ENCODE results near the gene ELK1.

The ELK1 gene

DNA sequence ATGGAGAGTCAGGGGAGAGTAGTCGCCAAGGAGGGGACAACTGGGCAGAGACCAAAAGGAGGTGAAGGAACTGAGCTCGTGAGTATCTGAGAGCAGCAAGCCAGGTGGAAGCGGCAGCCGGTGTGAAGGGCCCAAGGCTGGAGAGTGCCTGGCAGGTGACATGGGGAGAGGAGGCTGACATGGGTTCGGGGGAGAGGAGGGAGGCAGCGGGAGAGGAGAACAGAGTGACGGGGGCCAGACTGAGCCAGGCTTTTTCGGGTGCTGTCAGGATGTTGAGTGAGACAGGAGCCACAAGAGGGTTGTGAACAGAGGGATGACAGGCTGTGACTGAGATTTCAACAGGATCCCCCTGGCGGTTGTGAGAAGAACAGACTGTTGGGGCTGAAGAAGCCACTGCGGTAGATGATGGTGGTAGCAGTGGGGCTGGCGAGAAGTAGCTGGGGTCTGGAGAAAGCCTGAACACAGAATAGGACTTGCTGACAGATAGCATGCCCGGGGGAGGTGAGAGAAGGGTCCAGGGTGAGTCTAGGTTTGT lies 5.7 kb downstream of the ELK1 start:
- DNase-seq: no peak

DNA sequence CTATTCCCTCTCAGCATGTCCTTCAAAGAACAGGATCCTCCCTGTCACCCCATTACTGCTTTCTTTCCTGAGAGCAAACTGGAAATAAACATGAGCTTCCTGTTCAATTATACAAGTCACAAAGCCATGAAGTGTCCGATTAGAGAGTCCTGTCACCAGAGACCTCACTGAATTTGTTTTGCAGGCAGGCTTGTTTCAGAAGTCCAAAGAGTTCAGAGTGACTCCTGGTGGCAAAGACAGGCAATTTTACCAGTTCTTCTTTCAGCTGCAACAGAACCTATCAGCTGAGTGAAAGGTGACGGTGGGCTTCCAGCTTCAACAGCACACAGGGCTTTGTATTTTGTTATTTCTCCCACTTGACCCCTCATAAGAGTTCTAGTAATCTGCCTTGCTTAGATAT lies 6.4 kb downstream of the ELK1 start:
- DNase-seq: no peak

DNA sequence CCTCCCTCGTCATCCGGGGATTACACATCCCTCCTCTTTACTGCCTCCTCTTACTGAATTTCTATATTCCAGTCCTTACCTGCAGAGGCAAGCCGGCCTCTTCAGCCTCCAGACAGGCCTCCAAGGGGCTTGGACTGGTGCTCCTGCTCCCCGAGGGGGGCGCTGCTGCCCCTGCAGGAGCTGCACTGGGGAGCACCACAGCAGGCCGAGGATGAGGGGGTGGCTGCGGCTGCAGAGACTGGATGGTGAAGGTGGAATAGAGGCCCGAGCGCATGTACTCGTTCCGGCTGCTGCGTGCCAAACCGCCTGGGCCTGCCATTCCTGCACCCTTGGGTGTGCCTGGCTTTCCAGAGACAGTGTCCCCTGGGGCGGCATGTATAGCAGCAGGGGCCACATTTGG lies 11.5 kb downstream of the ELK1 start:
- no peak for DNase-seq

DNA sequence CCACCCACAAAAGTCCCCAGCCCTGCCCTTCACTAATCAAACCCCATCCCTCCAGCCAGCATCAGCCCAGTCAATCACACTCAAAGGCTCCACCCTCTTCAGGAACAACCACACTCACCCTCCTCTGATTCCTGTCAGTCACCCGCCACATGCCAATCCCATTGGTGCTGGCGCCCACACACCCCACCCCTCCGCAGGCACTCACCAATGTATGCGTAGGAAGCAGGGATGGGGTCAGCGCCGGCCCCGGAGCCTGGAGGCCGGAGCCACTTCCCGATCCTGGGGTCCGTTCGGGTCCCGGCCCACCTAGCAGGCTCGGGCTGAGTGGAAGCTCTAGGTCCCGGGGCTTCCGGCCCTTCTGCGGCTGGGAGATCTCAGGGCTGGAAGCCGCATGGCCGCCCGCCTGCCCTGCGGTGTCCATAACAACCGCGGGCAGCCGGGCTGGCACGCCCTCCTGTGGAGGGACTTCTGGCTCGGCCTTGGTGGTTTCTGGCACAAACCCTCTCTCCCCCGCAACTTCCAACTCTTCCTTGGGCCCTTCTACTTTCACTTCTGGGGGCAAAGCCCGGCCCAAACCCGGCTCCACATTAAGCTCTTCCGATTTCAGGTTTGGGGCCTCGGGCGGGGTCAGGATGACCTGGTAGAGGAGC lies 12.7 kb downstream of the ELK1 start:
- no peak for DNase-seq

DNA sequence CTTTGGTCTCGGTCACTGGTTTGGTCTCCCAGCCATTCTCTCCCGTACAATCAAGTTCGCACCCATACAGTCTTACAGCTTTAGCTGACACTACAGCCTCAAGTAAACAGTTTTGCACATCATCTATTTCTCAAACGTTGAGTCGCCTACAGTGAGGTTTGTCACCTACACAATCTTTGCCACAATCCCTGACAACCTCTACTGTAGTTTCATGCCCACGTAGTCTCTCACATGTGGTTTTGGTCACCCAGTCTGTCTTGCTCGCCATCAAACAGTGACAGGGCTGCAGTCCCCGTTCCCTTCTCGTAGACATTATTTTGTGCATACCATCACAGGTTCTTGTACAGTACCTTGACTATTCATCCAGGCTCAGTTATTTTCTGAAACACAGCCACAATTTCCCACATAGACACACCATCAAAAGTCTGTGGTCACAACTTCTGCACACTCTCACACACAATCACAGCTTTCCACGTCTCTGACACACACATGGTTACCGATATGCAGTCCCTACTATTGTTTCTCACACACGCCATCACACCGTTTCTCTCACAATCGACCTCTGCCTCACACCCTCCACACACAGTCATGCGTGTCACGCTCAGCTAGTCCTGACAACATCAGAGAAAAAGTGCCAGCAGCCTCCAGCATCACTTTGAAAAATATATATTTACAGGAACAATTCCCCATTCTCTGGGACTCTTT lies 15.3 kb downstream of the ELK1 start:
- DNase-seq: no peak

DNA sequence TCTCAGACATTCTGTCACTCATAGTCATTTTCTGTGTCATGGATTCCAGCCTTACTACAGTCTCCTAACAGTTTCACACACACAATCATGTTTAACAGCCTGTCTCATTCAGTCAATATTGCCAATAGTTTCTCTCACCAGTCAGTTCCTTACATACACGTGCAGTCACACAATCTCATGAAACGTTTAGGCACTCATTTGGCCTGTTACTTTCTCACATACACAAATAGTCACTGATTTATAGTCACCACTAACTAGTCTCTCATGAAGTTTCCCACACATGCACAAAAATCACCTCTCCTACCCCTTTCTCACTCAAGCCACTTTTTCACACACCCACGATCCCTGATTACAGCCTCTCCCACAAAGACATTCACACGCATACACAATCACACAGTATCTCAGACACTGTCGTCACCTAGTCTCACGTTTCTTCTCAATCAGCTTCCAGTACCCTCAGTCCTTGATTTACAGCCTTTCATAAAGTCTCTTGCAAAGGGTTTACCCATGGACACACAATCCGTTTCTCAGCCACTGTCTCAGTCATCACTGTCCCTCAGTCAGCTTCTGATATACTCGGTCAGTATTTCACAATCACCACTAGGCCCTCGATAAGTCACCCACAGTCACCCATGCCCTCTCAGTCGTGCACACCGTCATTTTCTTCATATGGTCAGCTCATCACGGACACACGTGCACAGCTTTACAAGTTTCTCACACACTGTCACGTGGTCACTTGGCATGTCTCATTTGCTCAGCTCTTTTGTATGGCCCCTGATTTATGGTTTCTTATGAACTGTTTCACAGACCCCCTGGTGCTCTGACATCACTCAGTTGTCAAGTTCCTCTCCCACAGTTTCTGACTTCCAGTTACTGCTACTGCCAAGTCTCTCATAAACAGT lies 16.4 kb downstream of the ELK1 start:
- no peak for DNase-seq

DNA sequence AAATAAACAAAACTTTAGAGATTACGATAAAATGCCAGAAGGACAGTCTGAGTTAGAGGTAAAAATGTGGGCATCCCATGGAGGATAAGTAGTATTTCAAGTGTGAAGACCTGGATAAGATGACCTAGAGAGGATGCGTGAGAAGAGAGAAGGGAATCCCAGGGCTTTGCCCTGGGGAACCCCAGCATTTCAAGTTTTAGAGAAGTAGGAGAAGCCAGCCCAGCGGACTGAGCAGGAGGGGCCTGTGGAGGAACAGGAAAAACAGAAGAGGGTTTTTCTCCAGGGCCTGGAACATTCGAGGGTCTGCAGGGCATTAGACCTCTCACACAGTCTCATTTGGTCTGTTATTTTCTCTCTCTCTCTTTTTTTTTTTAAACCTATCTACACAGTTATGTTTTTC lies 17.7 kb downstream of the ELK1 start:
- no peak for DNase-seq

DNA sequence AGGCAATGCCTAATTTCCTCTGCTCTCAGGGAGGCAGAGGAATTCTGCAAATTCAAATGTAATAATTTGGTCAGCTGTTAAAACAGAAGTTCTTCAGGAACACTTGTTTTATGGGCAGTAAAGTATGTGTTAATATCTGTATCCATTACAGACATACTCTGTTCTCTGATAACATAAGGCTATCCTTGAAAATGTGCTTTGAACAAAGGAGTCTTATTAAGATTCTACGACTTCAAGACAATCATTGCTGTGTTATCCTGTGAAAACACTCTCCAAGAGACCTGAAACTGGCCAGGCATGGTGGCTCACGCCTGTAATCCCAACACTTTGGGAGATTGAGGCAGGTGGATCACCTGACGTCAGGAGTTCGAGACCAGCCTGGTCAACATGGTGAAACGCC lies 18.7 kb downstream of the ELK1 start:
- DNase-seq: no peak

DNA sequence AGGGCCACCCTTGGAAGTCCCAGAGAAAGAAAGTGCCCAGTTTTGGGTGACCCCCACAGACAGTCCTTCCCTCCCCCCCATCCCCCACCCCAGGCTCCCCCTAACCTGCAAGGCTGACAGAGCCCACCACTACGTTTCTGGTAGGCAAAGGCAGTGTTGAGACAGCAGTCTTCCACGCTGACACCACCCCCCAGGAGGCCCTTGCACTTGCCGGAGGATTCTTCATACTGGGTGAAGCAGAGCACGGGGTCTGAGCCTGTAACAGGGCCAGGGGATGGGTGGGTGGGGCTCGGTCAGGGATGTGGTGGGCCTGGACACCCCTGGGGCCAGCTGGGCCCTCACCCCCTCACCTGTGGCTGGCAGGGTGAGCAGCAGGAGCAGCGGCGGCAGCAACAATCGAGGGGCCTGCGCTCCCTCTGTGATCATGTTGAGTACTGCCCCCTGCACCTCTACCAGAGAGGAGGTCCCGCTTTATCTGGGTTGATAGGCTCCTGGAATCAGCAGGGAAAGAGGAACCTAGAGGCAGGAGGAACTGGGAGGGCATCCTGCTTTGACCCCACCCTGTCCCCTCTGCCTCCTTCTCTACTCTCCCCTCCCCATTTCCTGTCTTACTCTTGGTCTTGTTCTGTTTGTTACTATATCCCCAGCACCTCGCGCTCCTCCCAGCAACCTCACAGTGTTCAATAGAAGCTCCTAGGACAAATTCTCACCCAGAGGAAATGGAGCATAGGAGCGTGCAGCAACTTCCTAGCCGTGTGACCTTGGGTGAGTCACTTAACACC lies 20.8 kb downstream of the ELK1 start, which contains the start of gene CFP:
Gene CFP (minus strand): TSS at position 512 of the 782 bp plus-strand sequence. CDS start 86 bp downstream, at position 426.
- no peak for DNase-seq

DNA sequence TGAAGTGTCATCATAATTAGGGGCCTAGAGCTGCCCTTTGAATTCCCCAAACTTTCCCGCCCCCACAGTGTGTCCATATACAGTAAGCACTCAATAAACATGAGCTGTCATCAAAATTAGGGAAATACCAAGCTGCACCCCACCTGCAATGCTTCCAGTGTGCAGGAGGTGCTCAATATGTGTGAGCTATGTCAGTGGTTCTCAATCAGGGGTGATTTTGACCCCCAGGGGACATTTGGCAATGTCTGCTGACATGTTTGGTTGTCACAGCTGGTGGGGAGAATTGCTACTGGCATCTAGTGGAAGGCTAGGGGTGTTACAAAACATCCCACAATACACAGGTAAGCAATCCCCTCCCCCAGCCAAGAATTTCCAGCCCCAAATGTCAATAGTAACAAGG lies 21.4 kb downstream of the ELK1 start:
- DNase-seq: no peak

DNA sequence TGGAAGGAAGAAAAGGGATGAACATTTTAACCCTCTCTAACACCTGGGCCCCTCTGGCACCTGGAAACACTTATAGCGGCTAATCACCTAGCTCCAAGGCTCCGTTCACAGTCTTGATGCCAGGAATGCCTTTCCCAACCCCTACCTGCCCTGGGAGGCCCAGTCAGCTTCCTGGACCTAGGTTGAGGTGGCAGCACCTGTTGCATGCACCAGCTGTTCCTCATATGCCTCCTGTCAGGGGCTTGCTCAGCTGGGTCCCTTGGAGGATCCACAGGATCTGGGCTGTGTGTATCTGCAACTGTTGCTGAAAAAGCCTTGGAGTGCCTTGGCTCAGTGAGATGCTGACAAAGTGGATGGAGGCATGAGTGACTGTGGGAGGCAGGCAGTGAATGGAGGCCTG lies 25.0 kb downstream of the ELK1 start:
- no peak for DNase-seq

DNA sequence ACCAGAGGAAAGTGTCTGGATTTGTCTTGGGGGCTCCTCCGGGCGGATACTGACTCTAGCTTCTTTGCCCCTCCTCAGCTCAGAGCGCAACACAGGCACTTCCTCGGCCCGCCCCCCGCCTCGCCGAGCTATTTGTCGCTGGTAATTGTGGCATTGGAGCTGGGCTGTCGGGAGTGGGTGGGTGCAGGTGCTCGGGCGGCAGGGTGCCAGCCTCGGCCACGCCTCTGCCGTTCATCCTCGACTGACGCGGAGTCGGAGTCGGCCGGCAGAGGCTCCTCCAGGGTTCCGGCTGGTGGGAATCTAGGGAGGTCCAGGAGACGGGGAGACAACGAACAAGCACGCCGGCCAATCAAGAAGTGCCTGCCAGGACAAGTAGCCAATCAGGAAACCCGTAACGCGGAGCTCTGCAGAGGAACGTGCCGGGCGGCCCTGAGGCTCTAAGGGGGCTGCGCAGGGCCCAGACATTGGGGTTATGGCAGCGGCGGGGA lies 26.8 kb downstream of the ELK1 start:
- DNase-seq: peak; percentile 86

DNA sequence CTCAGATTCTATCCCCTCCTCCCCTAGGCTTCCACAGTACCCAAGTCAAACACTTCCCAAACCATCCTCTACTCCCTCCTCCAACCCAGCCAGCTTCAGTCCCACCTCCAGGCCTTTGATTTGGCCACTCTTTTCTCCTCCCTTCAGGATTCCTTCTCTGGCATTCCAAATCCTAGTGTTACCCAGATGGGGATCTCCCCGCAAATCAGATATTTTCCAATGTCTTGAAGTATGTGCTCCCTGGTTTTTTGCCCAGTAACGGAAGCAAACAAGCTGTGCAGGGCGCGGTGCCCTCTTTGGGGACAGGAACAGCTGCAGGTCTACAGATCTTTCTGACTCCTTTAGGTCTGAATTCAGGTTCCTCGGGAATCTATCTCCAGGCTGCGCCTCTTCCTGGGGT lies 28.5 kb downstream of the ELK1 start:
- no peak for DNase-seq

DNA sequence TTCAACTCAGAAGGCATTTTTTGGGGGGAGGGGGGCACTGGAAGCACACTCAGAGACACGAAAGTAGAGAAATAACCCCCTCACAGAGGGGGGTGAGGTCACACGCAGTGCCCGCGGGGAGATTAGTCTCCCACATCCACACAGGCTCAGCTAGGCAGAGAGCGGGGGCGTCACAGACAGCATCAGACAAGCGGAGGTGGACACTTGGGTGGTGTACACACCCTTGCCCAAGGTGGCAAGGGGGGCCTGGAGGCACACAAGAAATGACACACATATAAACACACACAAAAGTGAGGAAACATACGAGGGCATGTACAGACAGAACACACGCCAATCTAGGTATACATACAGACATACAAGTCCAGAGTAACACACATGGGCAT lies 30.1 kb downstream of the ELK1 start:
- DNase-seq: no peak

DNA sequence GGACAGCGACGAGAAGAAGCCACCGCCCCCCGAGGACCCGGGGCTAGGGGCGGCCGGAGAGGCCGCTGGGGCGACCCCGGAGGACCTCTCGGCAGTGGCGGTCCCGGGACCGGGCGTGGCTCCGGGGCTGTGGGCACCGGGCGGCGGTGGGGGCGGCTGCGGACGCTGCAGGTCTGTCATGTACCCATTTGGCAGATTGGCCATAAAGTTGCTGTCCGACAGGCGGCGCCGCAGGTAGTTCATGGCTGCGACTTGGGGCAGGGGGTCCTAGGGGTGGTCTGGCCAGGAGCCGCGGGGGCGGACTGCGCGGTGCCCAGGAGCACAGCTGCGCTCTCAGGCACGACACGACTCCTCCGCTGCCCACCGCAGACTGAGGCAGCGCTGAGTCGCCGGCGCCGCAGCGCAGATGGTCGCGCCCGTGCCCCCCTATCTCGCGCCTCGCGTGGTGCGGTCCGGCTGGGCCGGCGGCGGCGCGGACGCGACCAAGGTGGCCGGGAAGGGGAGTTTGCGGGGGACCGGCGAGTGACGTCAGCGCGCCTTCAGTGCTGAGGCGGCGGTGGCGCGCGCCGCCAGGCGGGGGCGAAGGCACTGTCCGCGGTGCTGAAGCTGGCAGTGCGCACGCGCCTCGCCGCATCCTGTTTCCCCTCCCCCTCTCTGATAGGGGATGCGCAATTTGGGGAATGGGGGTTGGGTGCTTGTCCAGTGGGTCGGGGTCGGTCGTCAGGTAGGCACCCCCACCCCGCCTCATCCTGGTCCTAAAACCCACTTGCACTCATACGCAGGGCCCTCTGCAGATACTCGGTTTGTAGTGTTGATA lies 30.7 kb downstream of the ELK1 start, which contains the start of gene SYN1:
Gene SYN1 (minus strand): TSS at position 372 of the 817 bp plus-strand sequence. CDS start 129 bp downstream, at position 243.
- DNase-seq: peak; percentile 90

DNA sequence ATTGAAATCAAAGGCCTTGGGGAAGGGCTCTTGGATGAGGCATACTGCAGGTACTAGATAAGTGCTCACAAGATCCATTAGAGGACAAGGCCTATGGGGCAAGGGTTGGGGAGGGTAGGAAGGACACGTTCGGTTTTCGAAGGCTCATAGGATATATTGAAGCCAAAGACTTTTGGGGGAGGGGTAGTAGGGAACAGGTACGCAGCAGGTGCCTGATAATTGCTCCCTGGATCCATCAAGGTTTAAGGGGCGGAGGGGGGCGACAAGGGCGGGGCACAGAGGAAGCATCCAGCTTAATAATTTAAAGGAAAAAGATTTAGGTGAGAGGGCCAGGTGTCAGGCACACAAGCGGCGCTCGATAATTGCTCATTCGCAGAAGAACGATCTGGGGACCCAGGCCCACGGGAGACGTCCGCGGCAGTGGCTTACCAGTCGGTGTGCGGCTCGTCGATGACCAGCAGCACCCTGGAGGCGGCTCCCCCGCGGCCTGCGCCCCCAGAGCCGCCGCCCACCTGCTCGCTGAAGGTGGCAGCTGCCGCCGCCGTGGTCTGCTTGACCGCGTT lies 31.4 kb downstream of the ELK1 start:
- no peak for DNase-seq

DNA sequence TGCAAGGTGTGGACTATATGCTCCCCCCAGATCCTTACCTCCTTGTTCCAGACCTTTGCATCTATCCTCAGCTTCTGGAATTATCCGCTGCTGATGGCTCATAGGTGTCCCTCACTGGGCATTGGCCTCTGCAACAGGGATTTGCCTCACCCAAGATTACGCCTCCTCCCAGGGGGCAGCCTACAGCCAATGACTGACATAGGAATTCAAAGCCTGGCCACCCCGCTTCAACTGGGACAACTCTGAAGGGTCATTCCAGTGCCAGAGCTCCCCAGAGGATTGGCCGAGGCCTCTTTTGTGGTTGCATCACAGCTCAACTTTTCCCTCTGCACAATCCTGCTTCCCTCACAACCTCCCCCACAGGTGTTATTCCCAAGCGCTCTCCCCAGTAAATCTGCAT lies 35.7 kb downstream of the ELK1 start:
- no peak for DNase-seq

DNA sequence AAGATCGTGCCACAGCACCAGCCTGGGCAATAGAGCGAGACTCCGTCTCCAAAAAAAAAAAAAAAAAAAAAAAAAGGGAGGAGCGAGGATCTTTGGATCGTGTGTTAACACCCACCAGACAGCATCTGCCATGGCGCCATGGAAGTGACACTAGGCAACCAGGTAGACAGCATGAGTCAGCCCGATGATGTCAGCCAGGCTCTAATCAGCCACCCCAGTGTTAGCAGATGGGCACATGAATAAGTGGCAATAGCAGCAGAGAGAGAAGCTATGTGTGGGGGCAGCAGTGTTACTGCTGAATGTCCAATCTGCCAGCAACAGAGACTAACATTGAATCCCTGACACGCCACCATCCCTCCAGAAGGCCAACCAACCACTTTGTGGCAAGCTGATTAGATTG lies 37.3 kb downstream of the ELK1 start:
- DNase-seq: no peak

DNA sequence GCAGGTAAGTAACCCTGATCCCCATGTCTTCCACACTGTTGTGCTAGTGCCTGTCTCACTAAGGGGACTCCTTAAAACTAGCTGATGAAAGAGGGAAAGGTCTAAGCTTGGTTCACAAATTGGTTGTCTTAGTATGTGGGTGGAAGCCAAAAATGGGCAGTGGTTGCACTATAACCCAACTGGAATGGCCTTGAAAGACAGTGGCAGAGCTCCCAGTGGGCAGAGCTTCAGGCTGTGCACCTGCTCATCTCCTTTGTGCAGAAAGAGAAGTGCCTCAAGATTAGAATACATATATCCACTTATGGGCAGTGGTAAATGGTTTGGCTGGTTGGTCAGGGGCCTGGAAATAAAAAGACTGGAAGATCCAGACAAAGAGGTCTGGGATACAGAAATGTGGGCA lies 37.9 kb downstream of the ELK1 start:
- peak; percentile 8 for DNase-seq

DNA sequence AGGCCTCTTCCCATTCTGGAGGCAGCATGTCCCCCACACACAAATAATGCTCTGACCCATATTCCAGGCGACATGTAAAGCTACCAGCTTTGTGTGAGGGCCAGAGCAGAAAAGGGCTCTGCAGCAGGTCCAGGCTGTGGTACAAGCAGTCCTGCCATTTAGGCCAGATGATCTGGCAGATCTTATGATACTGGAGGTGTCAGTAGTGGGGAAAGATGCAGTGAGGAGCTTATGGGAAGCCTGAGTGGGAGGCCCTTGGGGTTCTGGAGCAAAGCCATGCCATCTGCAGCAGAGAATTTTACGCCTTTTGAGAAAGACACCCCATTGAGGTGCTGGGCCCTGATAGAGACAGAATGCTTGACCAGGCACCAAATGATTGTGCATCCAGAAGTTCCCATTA lies 38.4 kb downstream of the ELK1 start:
- no peak for DNase-seq

DNA sequence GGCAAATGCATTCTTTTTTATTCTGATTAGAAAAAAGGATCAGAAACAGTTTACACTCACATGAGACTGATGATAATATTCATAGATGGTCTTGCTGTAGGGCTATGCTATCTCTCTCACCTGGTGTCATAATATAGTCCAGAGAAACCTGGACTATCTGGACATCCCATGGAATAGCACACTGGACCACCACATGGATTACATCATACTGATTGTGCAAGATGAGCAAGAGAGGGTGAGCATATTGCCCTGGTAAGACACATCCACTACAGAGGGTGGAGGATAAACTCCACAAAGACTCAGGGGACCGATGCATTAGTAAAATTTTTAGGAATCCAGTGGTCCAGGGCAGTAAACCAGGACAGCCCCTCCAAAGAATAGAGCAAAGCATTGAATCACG lies 38.9 kb downstream of the ELK1 start:
- no peak for DNase-seq

All from NCI-H1092 treated with DMSO at 0.1 percent for 48 hours (cell line).